ENCODE results near the gene OPA3. TPM values are rescaled to one million over a fixed set of nuclear protein-coding genes. Genes with fewer than 3 reads are reported as not detected.

OPA3 gene
- total and polyA plus RNA-seq, 2 experiments from 2014 or later, result 13.7 to 26.7 TPM

DNA sequence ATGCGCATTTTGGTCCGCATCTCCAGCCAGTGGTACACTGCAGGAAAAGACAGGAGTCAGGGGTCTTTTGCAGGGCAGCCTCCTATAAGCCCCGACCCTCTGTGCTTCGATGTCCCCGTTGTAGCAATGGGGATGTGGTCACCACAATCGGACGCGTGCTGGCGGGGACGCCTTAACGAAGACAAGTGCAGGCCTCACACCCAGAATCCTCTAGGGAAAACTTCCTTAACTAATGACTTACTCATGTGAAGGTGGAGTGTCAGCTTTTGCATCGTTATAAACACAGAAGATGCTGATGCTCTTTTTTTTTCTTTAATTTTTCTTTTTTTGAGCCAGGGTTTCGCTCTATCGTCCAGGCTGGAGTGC lies 55.2 kb downstream of the OPA3 start:
- Histone ChIP-seq H3K4me3 (peak overlapping the region; percentile 26), H3K4me1 (ENCODE audit: low read depth) (no peaks in the 10 kb centered on the region), H3K36me3 (peaks cover 6% of the 10 kb centered on the region), H3K27me3 (peaks cover 5% of the 10 kb centered on the region), H3K9me3 (ENCODE audit: low read depth) (no peaks in the 10 kb centered on the region), H3K27ac (no peak overlapping the region)
- TF ChIP-seq, protein P1, sequence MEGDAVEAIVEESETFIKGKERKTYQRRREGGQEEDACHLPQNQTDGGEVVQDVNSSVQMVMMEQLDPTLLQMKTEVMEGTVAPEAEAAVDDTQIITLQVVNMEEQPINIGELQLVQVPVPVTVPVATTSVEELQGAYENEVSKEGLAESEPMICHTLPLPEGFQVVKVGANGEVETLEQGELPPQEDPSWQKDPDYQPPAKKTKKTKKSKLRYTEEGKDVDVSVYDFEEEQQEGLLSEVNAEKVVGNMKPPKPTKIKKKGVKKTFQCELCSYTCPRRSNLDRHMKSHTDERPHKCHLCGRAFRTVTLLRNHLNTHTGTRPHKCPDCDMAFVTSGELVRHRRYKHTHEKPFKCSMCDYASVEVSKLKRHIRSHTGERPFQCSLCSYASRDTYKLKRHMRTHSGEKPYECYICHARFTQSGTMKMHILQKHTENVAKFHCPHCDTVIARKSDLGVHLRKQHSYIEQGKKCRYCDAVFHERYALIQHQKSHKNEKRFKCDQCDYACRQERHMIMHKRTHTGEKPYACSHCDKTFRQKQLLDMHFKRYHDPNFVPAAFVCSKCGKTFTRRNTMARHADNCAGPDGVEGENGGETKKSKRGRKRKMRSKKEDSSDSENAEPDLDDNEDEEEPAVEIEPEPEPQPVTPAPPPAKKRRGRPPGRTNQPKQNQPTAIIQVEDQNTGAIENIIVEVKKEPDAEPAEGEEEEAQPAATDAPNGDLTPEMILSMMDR (IDR thresholded peaks at IDR 0.05; ENCODE audit: low read depth, low read length), result no peak
- DNase-seq (ENCODE audit: low read depth in 1 of 2, low spot score in 1 of 2), result no peak

DNA sequence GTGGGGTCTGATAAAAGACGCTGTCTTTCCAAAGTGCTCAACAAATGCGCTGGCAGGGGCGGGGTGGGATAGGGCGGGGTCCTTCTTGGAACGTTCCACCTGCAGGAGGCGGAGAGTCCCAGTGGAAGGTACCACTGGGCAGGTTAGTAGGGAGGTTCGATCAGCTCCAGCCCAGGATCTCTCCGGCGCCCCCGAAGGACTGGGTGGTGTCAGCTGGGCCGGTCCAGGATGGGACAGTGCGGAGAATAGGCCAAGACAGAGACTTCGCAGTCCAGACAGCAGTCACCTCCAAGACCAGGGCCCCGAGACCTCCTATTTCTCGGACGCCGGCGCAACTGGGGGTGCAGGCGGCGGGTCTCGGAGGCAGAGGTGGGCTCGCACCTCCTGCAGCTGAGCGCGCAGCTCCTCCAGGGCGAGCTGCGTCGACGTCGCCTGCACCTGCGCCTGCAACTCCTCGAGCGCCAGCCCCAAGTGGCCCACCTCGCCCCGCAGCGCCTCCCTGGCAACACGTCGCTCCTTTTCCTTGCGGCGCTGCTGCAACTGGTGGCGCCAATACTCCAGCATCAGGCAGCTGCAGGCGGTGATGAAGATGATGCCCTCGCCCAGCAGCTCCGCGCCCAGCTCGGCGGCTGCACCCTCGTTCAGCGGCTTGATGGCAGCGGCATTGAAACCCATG lies 55.7 kb downstream of the OPA3 start:
- H3K4me1 ChIP-seq (ENCODE audit: low read depth), result no peaks in the 10 kb centered on the region
- no peaks in the 10 kb centered on the region for H3K9me3 ChIP-seq (ENCODE audit: low read depth)
- no peak overlapping the region for H3K27ac ChIP-seq
- TF ChIP-seq, protein P1 (IDR thresholded peaks at IDR 0.05; ENCODE audit: low read depth, low read length), result no peak
- peak overlapping the region; percentile 26 for H3K4me3 ChIP-seq
- peaks cover 7% of the 10 kb centered on the region for H3K36me3 ChIP-seq
- peaks cover 5% of the 10 kb centered on the region for H3K27me3 ChIP-seq
- DNase-seq (ENCODE audit: low read depth in 1 of 2, low spot score in 1 of 2), result peak; percentile 43 to 60

DNA sequence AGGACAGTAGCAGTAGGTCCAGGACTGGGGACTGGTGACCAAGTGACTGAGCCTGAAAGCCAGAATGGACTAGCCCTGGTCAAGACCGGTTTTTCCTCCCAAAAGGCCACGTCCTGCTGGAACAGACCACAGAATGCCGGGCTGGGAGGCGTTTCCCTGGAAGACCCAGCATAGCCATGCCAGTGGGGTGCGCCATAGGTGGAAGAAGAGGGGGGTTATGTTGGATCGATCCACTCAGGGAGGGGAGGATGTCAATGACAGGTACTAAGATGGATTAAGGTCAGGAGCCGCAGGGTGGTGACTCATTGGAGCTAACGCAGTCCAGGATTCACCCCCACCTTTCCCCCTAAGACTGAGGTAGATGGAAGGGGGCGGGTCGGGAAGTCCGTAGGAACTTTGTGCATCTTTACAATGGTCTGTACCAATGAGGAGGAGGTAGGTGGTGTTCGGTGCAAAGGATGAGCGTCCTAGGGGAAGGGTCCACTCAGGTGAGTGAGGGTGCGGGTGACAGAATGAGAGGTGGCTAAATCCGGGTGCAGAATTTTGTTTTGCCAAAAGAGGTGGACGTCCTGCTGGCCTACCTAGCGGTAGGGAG lies 56.4 kb downstream of the OPA3 start:
- Histone ChIP-seq H3K4me3 (peak overlapping the region; percentile 26), H3K36me3 (peaks cover 7% of the 10 kb centered on the region), H3K27me3 (peaks cover 5% of the 10 kb centered on the region), H3K27ac (no peak overlapping the region), H3K4me1 (ENCODE audit: low read depth) (no peaks in the 10 kb centered on the region), H3K9me3 (ENCODE audit: low read depth) (no peaks in the 10 kb centered on the region)
- DNase-seq (ENCODE audit: low read depth in 1 of 2, low spot score in 1 of 2), result peak in 1 of 2 donors; percentile 21
- TF ChIP-seq, protein P1 (IDR thresholded peaks at IDR 0.05; ENCODE audit: low read depth, low read length), result no peak

DNA sequence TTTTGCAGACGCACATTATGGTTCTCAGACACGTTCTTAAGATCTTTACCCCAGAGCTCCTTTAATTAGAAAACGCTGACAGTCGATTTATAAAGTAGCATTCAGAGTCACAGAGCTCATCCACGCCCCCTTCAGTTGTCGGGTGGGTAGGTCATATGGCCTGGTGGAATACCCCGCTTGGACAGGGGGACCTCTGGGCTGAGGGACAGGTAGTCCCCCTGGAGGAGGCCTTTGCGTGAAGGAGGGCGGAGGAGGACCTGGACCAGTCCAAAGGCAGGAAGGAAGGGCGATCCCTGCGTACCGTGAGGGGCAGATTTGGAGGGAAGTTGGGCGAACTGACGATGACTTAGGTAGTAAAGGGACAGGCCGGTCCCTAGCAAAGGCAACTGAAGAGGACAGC lies 56.9 kb downstream of the OPA3 start:
- Histone ChIP-seq H3K27me3 (peaks cover 5% of the 10 kb centered on the region), H3K9me3 (ENCODE audit: low read depth) (no peaks in the 10 kb centered on the region), H3K27ac (no peak overlapping the region), H3K36me3 (peaks cover 8% of the 10 kb centered on the region), H3K4me1 (ENCODE audit: low read depth) (no peaks in the 10 kb centered on the region), H3K4me3 (no peak overlapping the region)
- no peak for DNase-seq (ENCODE audit: low read depth in 1 of 2, low spot score in 1 of 2)
- TF ChIP-seq, protein P1 (IDR thresholded peaks at IDR 0.05; ENCODE audit: low read depth, low read length), result no peak

DNA sequence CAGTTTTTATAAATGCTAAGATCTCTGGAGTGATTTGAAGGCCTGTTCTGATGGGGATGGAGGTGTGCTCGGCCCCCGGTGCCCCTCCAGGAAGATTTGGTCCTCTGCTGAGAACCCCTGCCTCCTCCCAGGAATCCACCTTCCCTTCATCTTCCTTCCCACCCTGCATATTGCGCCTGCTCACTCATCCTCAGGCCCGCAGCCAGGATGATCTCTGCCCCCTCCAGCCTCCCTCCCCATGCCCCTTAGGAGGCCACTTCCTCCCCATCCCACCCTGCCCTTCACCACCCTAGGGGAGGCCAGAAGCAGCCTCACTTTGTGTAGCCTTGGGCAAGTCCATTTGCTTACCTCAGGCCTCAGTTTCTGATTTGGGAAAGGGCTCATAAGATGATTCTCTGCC lies 57.6 kb downstream of the OPA3 start:
- peaks cover 5% of the 10 kb centered on the region for H3K27me3 ChIP-seq
- TF ChIP-seq, protein P1 (IDR thresholded peaks at IDR 0.05; ENCODE audit: low read depth, low read length), result no peak
- no peak overlapping the region for H3K4me3 ChIP-seq
- DNase-seq (ENCODE audit: low read depth in 1 of 2, low spot score in 1 of 2), result no peak
- H3K4me1 ChIP-seq (ENCODE audit: low read depth), result no peaks in the 10 kb centered on the region
- no peak overlapping the region for H3K27ac ChIP-seq
- H3K36me3 ChIP-seq, result peaks cover 15% of the 10 kb centered on the region
- no peaks in the 10 kb centered on the region for H3K9me3 ChIP-seq (ENCODE audit: low read depth)
